Measurements from ENCODE around the gene GID8.

GID8 gene

GRCh38 chr20:62993856-62994494 is 56.0 kb downstream of the GID8 start:
- Mint-ChIP-seq H3K27me3 (ENCODE audit: low read depth) (peaks cover 13% of the 10 kb centered on the region), H3K9me3 (no peaks in the 10 kb centered on the region), H3K4me1 (ENCODE audit: low read depth) (peaks cover 3% of the 10 kb centered on the region), H3K27ac (no peak overlapping the region), H3K36me3 (ENCODE audit: low read depth) (no peaks in the 10 kb centered on the region), H3K4me3 (no peak overlapping the region)

GRCh38 chr20:62994869-62995281 is 56.9 kb downstream of the GID8 start:
- Mint-ChIP-seq H3K4me3 (no peak overlapping the region), H3K27ac (no peak overlapping the region), H3K9me3 (no peaks in the 10 kb centered on the region), H3K36me3 (ENCODE audit: low read depth) (no peaks in the 10 kb centered on the region), H3K4me1 (ENCODE audit: low read depth) (peaks cover 4% of the 10 kb centered on the region), H3K27me3 (ENCODE audit: low read depth) (peaks cover 19% of the 10 kb centered on the region)

GRCh38 chr20:62995481-62995880 is 57.5 kb downstream of the GID8 start:
- Mint-ChIP-seq H3K4me3 (no peak overlapping the region), H3K36me3 (ENCODE audit: low read depth) (no peaks in the 10 kb centered on the region), H3K27ac (no peak overlapping the region), H3K4me1 (ENCODE audit: low read depth) (peaks cover 5% of the 10 kb centered on the region), H3K9me3 (no peaks in the 10 kb centered on the region), H3K27me3 (ENCODE audit: low read depth) (peaks cover 24% of the 10 kb centered on the region)

DNA sequence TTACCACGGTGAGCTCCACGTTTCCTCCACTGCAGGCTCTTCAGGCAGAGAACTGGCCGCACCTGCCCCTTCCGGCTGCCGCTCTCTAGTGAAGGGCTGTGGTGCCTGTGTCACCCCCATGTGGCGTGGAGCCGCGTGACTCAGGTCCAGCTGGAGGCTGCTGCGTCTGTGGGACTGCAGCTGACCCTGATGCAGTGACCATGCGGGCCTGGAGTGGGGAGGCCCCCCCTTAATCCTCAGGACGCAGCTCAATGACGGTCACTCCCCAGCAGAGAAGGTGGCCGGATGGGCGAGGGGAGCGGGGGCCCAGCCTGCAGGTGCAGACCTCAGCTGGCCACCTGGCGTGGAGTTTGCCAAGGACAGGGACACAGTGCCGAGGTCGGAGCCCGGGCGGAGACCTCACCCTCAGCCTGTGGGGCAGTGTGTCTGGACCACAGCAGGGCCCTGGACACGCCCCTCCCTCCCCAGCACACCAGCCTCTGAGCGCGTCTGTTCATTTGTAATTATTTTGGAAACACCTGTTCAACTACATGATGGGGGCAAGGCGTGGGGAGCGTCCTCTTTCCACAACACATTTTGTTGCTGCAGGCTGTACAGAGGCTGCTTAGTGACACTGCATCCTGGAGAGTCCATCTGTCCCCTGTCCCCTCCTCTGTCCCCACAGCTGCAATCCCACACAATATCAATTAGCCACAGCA is 58.1 kb downstream of the GID8 start:
- H3K4me3 Mint-ChIP-seq, result no peak overlapping the region
- H3K27ac Mint-ChIP-seq, result no peak overlapping the region
- H3K9me3 Mint-ChIP-seq, result no peaks in the 10 kb centered on the region
- peaks cover 25% of the 10 kb centered on the region for H3K27me3 Mint-ChIP-seq (ENCODE audit: low read depth)
- no peaks in the 10 kb centered on the region for H3K36me3 Mint-ChIP-seq (ENCODE audit: low read depth)
- peaks cover 5% of the 10 kb centered on the region for H3K4me1 Mint-ChIP-seq (ENCODE audit: low read depth)

GRCh38 chr20:62996596-62996982 is 58.6 kb downstream of the GID8 start:
- H3K9me3 Mint-ChIP-seq, result no peaks in the 10 kb centered on the region
- H3K4me1 Mint-ChIP-seq (ENCODE audit: low read depth), result peaks cover 5% of the 10 kb centered on the region
- no peak overlapping the region for H3K4me3 Mint-ChIP-seq
- H3K27ac Mint-ChIP-seq, result no peak overlapping the region
- peaks cover 29% of the 10 kb centered on the region for H3K27me3 Mint-ChIP-seq (ENCODE audit: low read depth)
- H3K36me3 Mint-ChIP-seq (ENCODE audit: low read depth), result no peaks in the 10 kb centered on the region

GRCh38 chr20:62997417-62998035 is 59.6 kb downstream of the GID8 start:
- no peak overlapping the region for H3K4me3 Mint-ChIP-seq
- H3K27ac Mint-ChIP-seq, result no peak overlapping the region
- H3K36me3 Mint-ChIP-seq (ENCODE audit: low read depth), result no peaks in the 10 kb centered on the region
- peaks cover 5% of the 10 kb centered on the region for H3K4me1 Mint-ChIP-seq (ENCODE audit: low read depth)
- no peaks in the 10 kb centered on the region for H3K9me3 Mint-ChIP-seq
- peaks cover 34% of the 10 kb centered on the region for H3K27me3 Mint-ChIP-seq (ENCODE audit: low read depth)

Measured in T-helper 1 cell treated with Interleukin-12 subunit alpha and Interleukin-12 subunit beta and Interleukin-4 antibody, amounts not matched to agents 30 μg/mL and 1 μg/mL, for 36 hours (primary cell).